ENCODE results near the gene FHOD1.

Gene FHOD1

DNA sequence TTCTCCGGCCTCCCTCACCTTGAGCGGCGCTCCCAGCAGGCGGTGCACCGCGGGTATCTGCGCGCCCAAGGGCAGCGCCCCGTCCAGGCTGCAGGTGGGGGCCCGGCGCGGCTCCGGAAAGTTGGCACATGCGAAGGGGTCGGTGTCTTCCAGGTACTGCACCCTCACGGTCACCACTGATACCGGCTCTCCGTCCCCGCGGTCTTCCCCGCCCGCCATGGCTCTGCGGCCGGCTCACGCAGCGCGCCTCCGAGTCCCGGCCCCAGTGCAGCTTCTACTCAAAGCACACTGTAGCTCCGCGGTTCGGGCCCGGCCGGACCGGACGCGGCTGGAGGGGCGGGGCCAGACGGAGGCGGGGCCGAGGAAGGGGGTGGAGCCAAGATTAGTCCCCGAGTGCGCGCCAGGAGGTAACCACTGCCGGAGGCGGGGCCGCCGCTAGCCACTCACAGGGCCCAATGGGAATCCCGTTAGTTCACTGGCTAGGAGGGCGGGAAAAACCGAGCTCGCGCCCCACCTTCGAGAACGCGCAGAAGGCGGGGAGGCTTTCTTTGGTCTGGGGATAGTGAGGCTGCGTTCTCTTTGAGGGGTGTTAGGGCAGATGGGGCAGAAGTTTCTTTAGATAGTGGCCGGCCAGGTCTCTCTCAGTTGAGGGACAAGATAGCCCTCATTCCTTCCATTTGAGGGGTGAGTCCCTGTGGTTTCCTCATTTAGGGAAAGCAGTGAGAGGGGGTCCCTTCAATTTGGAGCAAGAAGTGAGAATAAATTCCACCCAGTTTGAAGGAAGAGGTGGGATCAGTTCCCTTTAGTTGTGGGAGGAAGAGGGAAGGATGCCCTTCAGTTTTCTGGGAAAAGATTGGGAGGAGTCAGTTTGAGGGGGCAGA, at the start of gene FHOD1 (continued):
- TF ChIP-seq, protein P1, sequence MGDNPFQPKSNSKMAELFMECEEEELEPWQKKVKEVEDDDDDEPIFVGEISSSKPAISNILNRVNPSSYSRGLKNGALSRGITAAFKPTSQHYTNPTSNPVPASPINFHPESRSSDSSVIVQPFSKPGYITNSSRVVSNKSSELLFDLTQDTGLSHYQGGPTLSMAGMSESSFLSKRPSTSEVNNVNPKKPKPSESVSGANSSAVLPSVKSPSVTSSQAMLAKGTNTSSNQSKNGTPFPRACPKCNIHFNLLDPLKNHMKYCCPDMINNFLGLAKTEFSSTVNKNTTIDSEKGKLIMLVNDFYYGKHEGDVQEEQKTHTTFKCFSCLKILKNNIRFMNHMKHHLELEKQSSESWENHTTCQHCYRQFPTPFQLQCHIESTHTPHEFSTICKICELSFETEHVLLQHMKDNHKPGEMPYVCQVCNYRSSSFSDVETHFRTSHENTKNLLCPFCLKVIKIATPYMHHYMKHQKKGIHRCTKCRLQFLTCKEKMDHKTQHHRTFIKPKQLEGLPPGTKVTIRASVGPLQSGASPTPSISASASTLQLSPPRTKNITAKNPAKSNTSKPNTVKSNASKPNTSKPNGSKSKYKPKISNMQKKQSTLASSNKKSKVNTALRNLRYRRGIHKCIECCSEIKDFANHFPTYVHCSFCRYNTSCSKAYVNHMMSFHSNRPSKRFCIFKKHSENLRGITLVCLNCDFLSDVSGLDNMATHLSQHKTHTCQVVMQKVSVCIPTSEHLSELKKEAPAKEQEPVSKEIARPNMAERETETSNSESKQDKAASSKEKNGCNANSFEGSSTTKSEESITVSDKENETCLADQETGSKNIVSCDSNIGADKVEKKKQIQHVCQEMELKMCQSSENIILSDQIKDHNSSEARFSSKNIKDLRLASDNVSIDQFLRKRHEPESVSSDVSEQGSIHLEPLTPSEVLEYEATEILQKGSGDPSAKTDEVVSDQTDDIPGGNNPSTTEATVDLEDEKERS (tag by site-specific recombination; IDR thresholded peaks at IDR 0.05): no peak
- TF ChIP-seq ZBTB7A (tag by site-specific recombination; IDR thresholded peaks at IDR 0.05; ENCODE audit: low read depth) (peak; percentile 71; the same call in 1 of the 2 replicates), ZBTB21 (tag by site-specific recombination; IDR thresholded peaks at IDR 0.05) (no peak), ZNF626 (tag by site-specific recombination; IDR thresholded peaks at IDR 0.05) (no peak), MEIS1 (CRISPR knock-in tag; IDR thresholded peaks at IDR 0.05; ENCODE audit: borderline replicate concordance) (no peak), ZNF549 (tag by site-specific recombination; IDR thresholded peaks at IDR 0.05) (no peak), HOXA7 (CRISPR knock-in tag; IDR thresholded peaks at IDR 0.05; ENCODE audit: borderline replicate concordance) (no peak), ZNF354C (tag by site-specific recombination; IDR thresholded peaks at IDR 0.05; ENCODE audit: borderline replicate concordance, low read depth) (no peak), ZNF654 (tag by site-specific recombination; IDR thresholded peaks at IDR 0.05; ENCODE audit: low read depth) (no peak), ZNF621 (tag by site-specific recombination; IDR thresholded peaks at IDR 0.05) (no peak), ZNF48 (tag by site-specific recombination; IDR thresholded peaks at IDR 0.05) (no peak), KLF1 (tag by site-specific recombination; IDR thresholded peaks at IDR 0.05) (0 out of 2 replicates have a peak, but pooled peaks have one; percentile 17), ZBTB8A (tag by site-specific recombination; IDR thresholded peaks at IDR 0.05) (peak; percentile 44; the same call in 1 of the 2 replicates), ZNF175 (tag by site-specific recombination; IDR thresholded peaks at IDR 0.05) (no peak), IKZF3 (tag by site-specific recombination; IDR thresholded peaks at IDR 0.05) (0 out of 2 replicates have a peak, but pooled peaks have one; percentile 40), ZNF561 (tag by site-specific recombination; IDR thresholded peaks at IDR 0.05; ENCODE audit: borderline replicate concordance) (peak; percentile 30; the same call in 1 of the 2 replicates), ZNF837 (tag by site-specific recombination; IDR thresholded peaks at IDR 0.05) (no peak), ZNF544 (tag by site-specific recombination; IDR thresholded peaks at IDR 0.05) (no peak)
- TF ChIP-seq, protein P2, sequence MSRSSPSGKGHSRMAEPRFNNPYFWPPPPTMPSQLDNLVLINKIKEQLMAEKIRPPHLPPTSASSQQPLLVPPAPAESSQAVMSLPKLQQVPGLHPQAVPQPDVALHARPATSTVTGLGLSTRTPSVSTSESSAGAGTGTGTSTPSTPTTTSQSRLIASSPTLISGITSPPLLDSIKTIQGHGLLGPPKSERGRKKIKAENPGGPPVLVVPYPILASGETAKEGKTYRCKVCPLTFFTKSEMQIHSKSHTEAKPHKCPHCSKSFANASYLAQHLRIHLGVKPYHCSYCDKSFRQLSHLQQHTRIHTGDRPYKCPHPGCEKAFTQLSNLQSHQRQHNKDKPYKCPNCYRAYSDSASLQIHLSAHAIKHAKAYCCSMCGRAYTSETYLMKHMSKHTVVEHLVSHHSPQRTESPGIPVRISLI (tag by site-specific recombination; IDR thresholded peaks at IDR 0.05): no peak
- TF ChIP-seq, protein P3, sequence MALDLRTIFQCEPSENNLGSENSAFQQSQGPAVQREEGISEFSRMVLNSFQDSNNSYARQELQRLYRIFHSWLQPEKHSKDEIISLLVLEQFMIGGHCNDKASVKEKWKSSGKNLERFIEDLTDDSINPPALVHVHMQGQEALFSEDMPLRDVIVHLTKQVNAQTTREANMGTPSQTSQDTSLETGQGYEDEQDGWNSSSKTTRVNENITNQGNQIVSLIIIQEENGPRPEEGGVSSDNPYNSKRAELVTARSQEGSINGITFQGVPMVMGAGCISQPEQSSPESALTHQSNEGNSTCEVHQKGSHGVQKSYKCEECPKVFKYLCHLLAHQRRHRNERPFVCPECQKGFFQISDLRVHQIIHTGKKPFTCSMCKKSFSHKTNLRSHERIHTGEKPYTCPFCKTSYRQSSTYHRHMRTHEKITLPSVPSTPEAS (tag by site-specific recombination; IDR thresholded peaks at IDR 0.05): no peak

DNA sequence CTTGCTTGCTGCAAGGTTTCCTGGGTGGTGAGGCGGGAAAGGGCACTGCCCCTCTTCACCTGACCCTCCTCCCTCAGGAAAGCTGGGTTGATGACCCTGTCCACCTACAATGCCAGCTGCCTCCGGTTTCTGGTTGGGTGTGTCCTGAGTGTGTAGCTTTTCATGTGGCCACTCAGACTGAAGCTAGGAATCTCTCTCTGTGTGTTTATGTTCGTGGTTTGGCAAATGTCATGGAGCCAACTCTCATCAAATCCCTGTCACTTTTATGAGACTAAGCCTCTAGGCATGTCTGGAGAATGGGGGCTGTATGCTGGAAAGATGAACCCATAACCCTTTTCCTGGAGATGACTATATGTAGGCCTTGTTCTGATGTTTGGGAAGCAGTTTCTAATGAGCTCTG, 49.1 kb upstream of the FHOD1 start:
- TF ChIP-seq KLF10 (tag by site-specific recombination; IDR thresholded peaks at IDR 0.05) (no peak), EGR2 (tag by site-specific recombination; IDR thresholded peaks at IDR 0.05; ENCODE audit: low read depth) (0 out of 2 replicates have a peak, but pooled peaks have one; percentile 10)
- TF ChIP-seq, protein P4, sequence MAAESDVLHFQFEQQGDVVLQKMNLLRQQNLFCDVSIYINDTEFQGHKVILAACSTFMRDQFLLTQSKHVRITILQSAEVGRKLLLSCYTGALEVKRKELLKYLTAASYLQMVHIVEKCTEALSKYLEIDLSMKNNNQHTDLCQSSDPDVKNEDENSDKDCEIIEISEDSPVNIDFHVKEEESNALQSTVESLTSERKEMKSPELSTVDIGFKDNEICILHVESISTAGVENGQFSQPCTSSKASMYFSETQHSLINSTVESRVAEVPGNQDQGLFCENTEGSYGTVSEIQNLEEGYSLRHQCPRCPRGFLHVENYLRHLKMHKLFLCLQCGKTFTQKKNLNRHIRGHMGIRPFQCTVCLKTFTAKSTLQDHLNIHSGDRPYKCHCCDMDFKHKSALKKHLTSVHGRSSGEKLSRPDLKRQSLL (tag by site-specific recombination; IDR thresholded peaks at IDR 0.05): 0 out of 2 replicates have a peak, but pooled peaks have one; percentile 40
- ChIA-PET POLR2A (interaction anchor here (1.2 kb wide), 1 partner anchor 15 kb away, joined by 5 read pairs; no protein-coding TSS in a partner anchor), CTCF (interaction anchor here (0.6 to 3.7 kb wide), 4 partner anchors 11 to 97 kb away, joined by 3 to 26 read pairs (median 4); no protein-coding TSS in a partner anchor)
- no peaks in the 10 kb centered on the region for H3K4me1 ChIP-seq (ENCODE audit: control insufficient read depth, insufficient read depth, low read length)
- no peak overlapping the region for H3K27ac ChIP-seq (ENCODE audit: extremely low read depth, low read depth, low read length)
- H3K36me3 ChIP-seq (ENCODE audit: control insufficient read depth in 2 of 2, insufficient read depth in 1 of 2, low read length in 2 of 2): no peaks in the 10 kb centered on the region
- no peaks in the 10 kb centered on the region for H3K9me3 ChIP-seq (ENCODE audit: control insufficient read depth, insufficient read depth, low read depth, low read length)
- no peak overlapping the region for H3K4me3 ChIP-seq (ENCODE audit: low read depth, low read length)

Data from HEK293 (cell line).